HCT116 (cell line): ENCODE results near the gene FRY. TPM values are rescaled to one million over a fixed set of nuclear protein-coding genes. Genes with fewer than 3 reads are reported as not detected.

ENCODE experiments used
- ATAC-seq: fragments of 200-7000 bp; cut with Tn5 transposase; 2 replicates; pipeline ENCODE4 v1.9.1; 2020; ENCODE audit warnings: mild to moderate bottlenecking, moderate library complexity
- BruUV-seq: library from RNA; stranded (reverse); fragments of 400-500 nt; replicated peaks from 2 replicates; lab custom pipeline; 2021; lab: Mats Ljungman, UMichigan
- CTCF ChIA-PET: fragments of 300-600 bp; sonication (Branson Sonifier 250); formaldehyde crosslinking; loops from one replicate; lab custom pipeline; 2021; ENCODE audit warnings: antibody characterized with exemption; lab: Charles Lee
- POLR2A ChIA-PET: fragments of 300-600, 350-600 bp; sonication (Branson Sonifier 250); formaldehyde crosslinking; loops from one replicate; lab custom pipeline; 2021; ENCODE audit warnings: antibody characterized with exemption; lab: Charles Lee
- RAD21 ChIA-PET, 2 experiments: fragments of 300-600 bp; sonication (Branson Sonifier 250); formaldehyde crosslinking; loops; one replicate each; lab custom pipeline; 2023; ENCODE audit warnings: low total read pairs in 2 of 2; ENCODE audit not compliant: uncharacterized antibody in 2 of 2, unreplicated experiment in 2 of 2, low non-redundant PET in 1 of 2; lab: Charles Lee
- DNase-seq: peaks from one replicate; pipeline ENCODE4 v3.0.0-alpha.2; 2010; ENCODE audit warnings: low read depth, low spot score
- H2AFZ ChIP-seq: fragments of 200-600 bp; shearing (Covaris generic), sonication (generic); 2 replicates; pipeline ENCODE4 v1.6.1; 2017; ENCODE audit warnings: low read depth, mixed run types, mixed read lengths, antibody characterized with exemption, low read length; ENCODE audit not compliant: poor library complexity, severe bottlenecking
- H3K27ac ChIP-seq: 2 replicates; pipeline ENCODE4 v1.5.1; 2012; ENCODE audit warnings: low read depth, low read length
- H3K27me3 ChIP-seq: fragments of 200-600 bp; sonication (generic); 2 replicates; pipeline ENCODE4 v1.6.1; 2016; ENCODE audit warnings: mixed run types, low read length, mixed read lengths; ENCODE audit not compliant: insufficient read depth
- H3K36me3 ChIP-seq, 2 experiments: fragments of 200-500 bp in 1 of 2; fragments of 200-600 bp in 1 of 2; sonication (Bioruptor generic) in 1 of 2; sonication (generic) in 1 of 2; 2 replicates each; pipeline versions ENCODE4 v1.5.1 to v1.6.1; 2014 to 2016; ENCODE audit warnings: low read length in 2 of 2, inconsistent platforms in 1 of 2, mixed read lengths in 1 of 2, mixed run types in 1 of 2; ENCODE audit not compliant: insufficient read depth in 2 of 2, control insufficient read depth in 1 of 2
- H3K4me1 ChIP-seq, 2 experiments: fragments of 200-600 bp in 1 of 2; sonication (generic) in 1 of 2; 2 replicates each; pipeline versions ENCODE4 v1.5.1 to v1.6.1; 2012 to 2017; ENCODE audit warnings: low read length in 2 of 2, inconsistent platforms in 1 of 2, mild to moderate bottlenecking in 1 of 2, mixed read lengths in 1 of 2, mixed run types in 1 of 2, moderate library complexity in 1 of 2; ENCODE audit not compliant: insufficient read depth in 2 of 2, control insufficient read depth in 1 of 2
- H3K4me2 ChIP-seq: fragments of 200-600 bp; sonication (generic); 2 replicates; pipeline ENCODE4 v1.6.1; 2017; ENCODE audit warnings: mixed run types, low read length, mixed read lengths
- H3K4me3 ChIP-seq, 2 experiments: fragments of 200-600 bp in 1 of 2; sonication (generic) in 1 of 2; replicated peaks in 1 of 2; 2 replicates each; pipeline ENCODE4 v1.5.1; 2011 to 2016; ENCODE audit warnings: low read length in 2 of 2, control low read depth in 1 of 2, low read depth in 1 of 2, mild to moderate bottlenecking in 1 of 2, mixed read lengths in 1 of 2, mixed run types in 1 of 2
- H3K79me2 ChIP-seq: fragments of 200-600 bp; sonication (generic); 2 replicates; pipeline ENCODE4 v1.6.1; 2017; ENCODE audit warnings: mild to moderate bottlenecking, mixed run types, low read length, moderate library complexity, mixed read lengths; ENCODE audit not compliant: insufficient read depth
- H3K9ac ChIP-seq: fragments of 200-600 bp; sonication (generic); 2 replicates; pipeline ENCODE4 v1.6.1; 2016; ENCODE audit warnings: low read length, mixed read lengths
- H3K9me2 ChIP-seq: fragments of 200-600 bp; sonication (generic), shearing (Covaris generic); 2 replicates; pipeline ENCODE4 v1.6.1; 2017; ENCODE audit warnings: mixed run types, mild to moderate bottlenecking, moderate library complexity; ENCODE audit not compliant: insufficient read depth
- H3K9me3 ChIP-seq, 2 experiments: fragments of 200-500 bp in 1 of 2; fragments of 200-600 bp in 1 of 2; sonication (Bioruptor generic) in 1 of 2; sonication (generic) in 1 of 2; 2 replicates each; pipeline ENCODE4 v1.6.1; 2014 to 2017; ENCODE audit warnings: low read length in 2 of 2, mixed read lengths in 2 of 2, inconsistent platforms in 1 of 2, low read depth in 1 of 2, mild to moderate bottlenecking in 1 of 2, mixed run types in 1 of 2, moderate library complexity in 1 of 2; ENCODE audit not compliant: control insufficient read depth in 1 of 2, insufficient read depth in 1 of 2
- H4K20me1 ChIP-seq: fragments of 200-600 bp; sonication (generic), shearing (Covaris generic); 2 replicates; pipeline ENCODE4 v1.6.1; 2017; ENCODE audit warnings: mixed run types, mild to moderate bottlenecking, moderate library complexity; ENCODE audit not compliant: insufficient read depth
- TCF7L2 ChIP-seq: IDR thresholded peaks from 2 replicates; pipeline ENCODE4 v1.7.0; 2011; ENCODE audit warnings: borderline replicate concordance, inconsistent platforms; ENCODE audit not compliant: insufficient read depth, insufficient read length; ENCODE audit errors: extremely low read depth
- intact Hi-C: fragments of 100-400 bp; cut with micrococcal nuclease; formaldehyde crosslinking; loops from 2 replicates; pipeline ENCODE4 v1.10.0; 2022
- total RNA-seq: library from RNA; stranded (reverse); gene quantifications from one replicate; pipeline ENCODE4 v1.2.1, GENCODE V29; 2021; ENCODE audit not compliant: unreplicated experiment
- TF ChIP-seq, protein P1 (sequence below): IDR thresholded peaks from 2 replicates; pipeline ENCODE4 v1.6.1; 2011; ENCODE audit warnings: mild to moderate bottlenecking, low read length, moderate library complexity; ENCODE audit not compliant: insufficient replicate concordance; ENCODE audit errors: extremely low read depth
- TF ChIP-seq, protein P2 (sequence below), 3 experiments: fragments of 200-600 bp in 1 of 3; sonication (generic) in 1 of 3; IDR thresholded peaks in 2 of 3; conservative IDR thresholded peaks in 1 of 3; 2 replicates each; pipeline ENCODE4 v1.5.1; 2012 to 2017; ENCODE audit warnings: low read depth in 2 of 3, low read length in 2 of 3, antibody characterized with exemption in 1 of 3, borderline replicate concordance in 1 of 3, control low read depth in 1 of 3, mild to moderate bottlenecking in 1 of 3, mixed read lengths in 1 of 3, mixed run types in 1 of 3, moderate library complexity in 1 of 3; ENCODE audit not compliant: insufficient read depth in 1 of 3
- TF ChIP-seq, protein P3 (sequence below): IDR thresholded peaks from 2 replicates; pipeline ENCODE4 v1.6.1; 2012; ENCODE audit warnings: low read depth

The FRY gene
- total RNA-seq, 1 experiment from 2014 or later = 1.4 TPM

DNA sequence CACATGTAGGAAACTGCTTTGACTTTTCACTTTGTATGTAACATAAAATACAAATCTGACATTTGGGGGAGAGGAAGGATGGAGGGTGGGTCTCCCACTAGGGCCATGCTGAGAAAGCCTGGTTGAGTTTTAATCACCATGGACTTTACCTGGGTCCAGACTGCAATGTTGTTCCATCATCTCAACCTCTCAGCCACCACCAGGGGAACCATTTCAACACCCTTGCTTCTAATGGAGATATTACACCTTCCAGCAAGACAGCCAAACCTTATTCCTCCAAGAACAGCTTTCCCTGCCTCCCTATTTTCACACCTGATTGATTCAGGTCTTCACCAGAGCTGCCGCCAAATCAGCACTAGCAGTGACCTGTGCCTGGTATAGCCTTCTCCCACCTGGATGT is 227.5 kb downstream of the FRY start:
- Histone ChIP-seq H3K4me3 (no peak overlapping the region), H3K27ac (no peak overlapping the region), H3K27me3 (no peaks in the 10 kb centered on the region), H4K20me1 (no peaks in the 10 kb centered on the region)
- POLR2A ChIA-PET = no interaction called here
- peak; percentile 79 for ATAC-seq
- TF ChIP-seq, protein P1, sequence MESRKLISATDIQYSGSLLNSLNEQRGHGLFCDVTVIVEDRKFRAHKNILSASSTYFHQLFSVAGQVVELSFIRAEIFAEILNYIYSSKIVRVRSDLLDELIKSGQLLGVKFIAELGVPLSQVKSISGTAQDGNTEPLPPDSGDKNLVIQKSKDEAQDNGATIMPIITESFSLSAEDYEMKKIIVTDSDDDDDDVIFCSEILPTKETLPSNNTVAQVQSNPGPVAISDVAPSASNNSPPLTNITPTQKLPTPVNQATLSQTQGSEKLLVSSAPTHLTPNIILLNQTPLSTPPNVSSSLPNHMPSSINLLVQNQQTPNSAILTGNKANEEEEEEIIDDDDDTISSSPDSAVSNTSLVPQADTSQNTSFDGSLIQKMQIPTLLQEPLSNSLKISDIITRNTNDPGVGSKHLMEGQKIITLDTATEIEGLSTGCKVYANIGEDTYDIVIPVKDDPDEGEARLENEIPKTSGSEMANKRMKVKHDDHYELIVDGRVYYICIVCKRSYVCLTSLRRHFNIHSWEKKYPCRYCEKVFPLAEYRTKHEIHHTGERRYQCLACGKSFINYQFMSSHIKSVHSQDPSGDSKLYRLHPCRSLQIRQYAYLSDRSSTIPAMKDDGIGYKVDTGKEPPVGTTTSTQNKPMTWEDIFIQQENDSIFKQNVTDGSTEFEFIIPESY = no peak
- TF ChIP-seq TCF7L2 = no peak
- TF ChIP-seq, protein P2, sequence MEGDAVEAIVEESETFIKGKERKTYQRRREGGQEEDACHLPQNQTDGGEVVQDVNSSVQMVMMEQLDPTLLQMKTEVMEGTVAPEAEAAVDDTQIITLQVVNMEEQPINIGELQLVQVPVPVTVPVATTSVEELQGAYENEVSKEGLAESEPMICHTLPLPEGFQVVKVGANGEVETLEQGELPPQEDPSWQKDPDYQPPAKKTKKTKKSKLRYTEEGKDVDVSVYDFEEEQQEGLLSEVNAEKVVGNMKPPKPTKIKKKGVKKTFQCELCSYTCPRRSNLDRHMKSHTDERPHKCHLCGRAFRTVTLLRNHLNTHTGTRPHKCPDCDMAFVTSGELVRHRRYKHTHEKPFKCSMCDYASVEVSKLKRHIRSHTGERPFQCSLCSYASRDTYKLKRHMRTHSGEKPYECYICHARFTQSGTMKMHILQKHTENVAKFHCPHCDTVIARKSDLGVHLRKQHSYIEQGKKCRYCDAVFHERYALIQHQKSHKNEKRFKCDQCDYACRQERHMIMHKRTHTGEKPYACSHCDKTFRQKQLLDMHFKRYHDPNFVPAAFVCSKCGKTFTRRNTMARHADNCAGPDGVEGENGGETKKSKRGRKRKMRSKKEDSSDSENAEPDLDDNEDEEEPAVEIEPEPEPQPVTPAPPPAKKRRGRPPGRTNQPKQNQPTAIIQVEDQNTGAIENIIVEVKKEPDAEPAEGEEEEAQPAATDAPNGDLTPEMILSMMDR (IDR thresholded peaks at IDR 0.05 in 2 of 3, conservative IDR thresholded peaks at IDR 0.05 in 1 of 3; ENCODE audit: borderline replicate concordance in 1 of 3, insufficient read depth in 1 of 3, low read depth in 2 of 3, low read length in 2 of 3) = peak in 2 of 3 experiments; percentile 42 to 51; a peak in 3 of 6 replicates
- TF ChIP-seq, protein P3, sequence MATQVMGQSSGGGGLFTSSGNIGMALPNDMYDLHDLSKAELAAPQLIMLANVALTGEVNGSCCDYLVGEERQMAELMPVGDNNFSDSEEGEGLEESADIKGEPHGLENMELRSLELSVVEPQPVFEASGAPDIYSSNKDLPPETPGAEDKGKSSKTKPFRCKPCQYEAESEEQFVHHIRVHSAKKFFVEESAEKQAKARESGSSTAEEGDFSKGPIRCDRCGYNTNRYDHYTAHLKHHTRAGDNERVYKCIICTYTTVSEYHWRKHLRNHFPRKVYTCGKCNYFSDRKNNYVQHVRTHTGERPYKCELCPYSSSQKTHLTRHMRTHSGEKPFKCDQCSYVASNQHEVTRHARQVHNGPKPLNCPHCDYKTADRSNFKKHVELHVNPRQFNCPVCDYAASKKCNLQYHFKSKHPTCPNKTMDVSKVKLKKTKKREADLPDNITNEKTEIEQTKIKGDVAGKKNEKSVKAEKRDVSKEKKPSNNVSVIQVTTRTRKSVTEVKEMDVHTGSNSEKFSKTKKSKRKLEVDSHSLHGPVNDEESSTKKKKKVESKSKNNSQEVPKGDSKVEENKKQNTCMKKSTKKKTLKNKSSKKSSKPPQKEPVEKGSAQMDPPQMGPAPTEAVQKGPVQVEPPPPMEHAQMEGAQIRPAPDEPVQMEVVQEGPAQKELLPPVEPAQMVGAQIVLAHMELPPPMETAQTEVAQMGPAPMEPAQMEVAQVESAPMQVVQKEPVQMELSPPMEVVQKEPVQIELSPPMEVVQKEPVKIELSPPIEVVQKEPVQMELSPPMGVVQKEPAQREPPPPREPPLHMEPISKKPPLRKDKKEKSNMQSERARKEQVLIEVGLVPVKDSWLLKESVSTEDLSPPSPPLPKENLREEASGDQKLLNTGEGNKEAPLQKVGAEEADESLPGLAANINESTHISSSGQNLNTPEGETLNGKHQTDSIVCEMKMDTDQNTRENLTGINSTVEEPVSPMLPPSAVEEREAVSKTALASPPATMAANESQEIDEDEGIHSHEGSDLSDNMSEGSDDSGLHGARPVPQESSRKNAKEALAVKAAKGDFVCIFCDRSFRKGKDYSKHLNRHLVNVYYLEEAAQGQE = no peak
- TF ChIP-seq, all 23 proteins: peak for 1
- no TSS peak for BruUV-seq
- no peaks in the 10 kb centered on the region for H3K79me2 ChIP-seq
- intact Hi-C loops = loop anchor here (5.0 kb wide), 1 partner anchor 48 kb away; no protein-coding TSS in a partner anchor
- ChIA-PET CTCF (interaction anchor here (1.8 kb wide), 1 partner anchor 9 kb away, joined by 11 read pairs; no protein-coding TSS in a partner anchor), RAD21 (no interaction called here)
- no peak overlapping the region for H2AFZ ChIP-seq
- H3K4me1 ChIP-seq = peaks cover 8 to 11% of the 10 kb centered on the region in 2 experiments; a peak in 3 of 4 replicates
- H3K36me3 ChIP-seq = no peaks in the 10 kb centered on the region
- H3K9me3 ChIP-seq = no peaks in the 10 kb centered on the region
- no peak overlapping the region for H3K4me2 ChIP-seq
- no peak overlapping the region for H3K9ac ChIP-seq
- H3K9me2 ChIP-seq = no peaks in the 10 kb centered on the region
- no peak for DNase-seq
